DOHH2 (cell line): Measurements from ENCODE around the gene RNF215.

Experiments
- CTCF ChIP-seq: fragments of 200-600 bp; sonication (generic); IDR thresholded peaks from one replicate; pipeline ENCODE4 v1.5.1; 2014; ENCODE audit warnings: antibody characterized with exemption, mild to moderate bottlenecking, low read depth, low read length; ENCODE audit not compliant: poor library complexity, severe bottlenecking
- EZH2phosphoT487 ChIP-seq: fragments of 200-600 bp; sonication (generic); IDR thresholded peaks from 2 replicates; pipeline ENCODE4 v1.6.1; 2017; ENCODE audit warnings: borderline replicate concordance, mild to moderate bottlenecking, antibody characterized with exemption, low read length, moderate library complexity, mixed read lengths

- TF ChIP-seq CTCF: no peak
- TF ChIP-seq EZH2phosphoT487: no peak
Measured at GRCh38 chr22:30425327-30425615, 38.1 kb upstream of the RNF215 start.
